ENCODE results near the gene RNF169.
"Not testable (repeated sequence)": the region's sequence is repeated elsewhere in the genome, so short reads cannot be mapped to it uniquely, and the experiment has no call there.

RNF169 gene

GRCh38 chr11:74818283-74818946 lies 69.8 kb downstream of the RNF169 start:
- H3K4me3 Mint-ChIP-seq: no peak overlapping the region
- no peaks in the 10 kb centered on the region for H3K9me3 Mint-ChIP-seq
- H3K36me3 Mint-ChIP-seq (ENCODE audit: low read depth): peaks cover 75% of the 10 kb centered on the region
- H3K27me3 Mint-ChIP-seq: no peaks in the 10 kb centered on the region
- no peak overlapping the region for H3K27ac Mint-ChIP-seq
- H3K4me1 Mint-ChIP-seq (ENCODE audit: low read depth): peaks cover 31% of the 10 kb centered on the region

DNA sequence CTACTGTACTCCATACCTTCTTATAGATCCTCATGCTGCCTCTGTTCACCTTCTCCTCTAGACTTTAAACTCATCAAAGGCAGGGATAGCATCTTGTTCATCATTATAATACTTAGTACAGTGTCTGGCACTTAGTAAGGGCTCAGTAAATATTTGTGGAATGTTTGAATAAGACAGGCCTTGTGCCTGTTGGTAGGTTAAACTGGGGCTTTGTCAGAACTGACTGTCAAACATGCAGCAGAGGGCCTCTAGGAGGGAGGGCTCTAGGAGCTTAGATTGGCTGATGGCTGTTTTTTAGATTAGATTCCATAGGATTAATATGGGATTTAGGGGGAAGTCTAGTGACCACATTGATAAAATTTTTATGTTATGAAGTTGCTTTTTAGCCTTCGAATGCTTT lies 70.8 kb downstream of the RNF169 start:
- Mint-ChIP-seq H3K9me3 (peaks cover 8% of the 10 kb centered on the region), H3K27me3 (no peaks in the 10 kb centered on the region), H3K36me3 (ENCODE audit: low read depth) (peaks cover 85% of the 10 kb centered on the region), H3K4me1 (ENCODE audit: low read depth) (peaks cover 31% of the 10 kb centered on the region), H3K27ac (no peak overlapping the region), H3K4me3 (no peak overlapping the region)

DNA sequence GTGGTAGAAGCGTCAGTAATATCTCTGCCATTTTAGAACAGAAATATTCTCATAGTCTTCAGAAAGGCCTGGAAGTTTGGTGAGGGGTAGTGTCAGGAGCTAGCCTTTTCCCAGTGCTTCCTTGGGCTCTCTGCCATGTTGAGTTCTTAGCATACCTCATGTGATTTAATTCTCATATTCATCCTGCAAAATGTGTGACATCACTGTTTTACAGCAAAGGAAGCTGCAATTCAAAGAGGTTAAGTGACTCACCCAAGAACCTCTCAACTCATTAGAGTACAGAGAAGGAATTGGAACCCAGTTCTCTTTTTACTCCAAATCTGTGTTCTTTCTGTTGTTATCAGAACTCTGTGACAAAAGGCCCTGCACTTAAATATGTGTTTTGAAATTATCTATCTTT lies 72.1 kb downstream of the RNF169 start:
- Mint-ChIP-seq H3K36me3 (ENCODE audit: low read depth) (peaks cover 94% of the 10 kb centered on the region), H3K4me3 (no peak overlapping the region), H3K27ac (no peak overlapping the region), H3K9me3 (peaks cover 21% of the 10 kb centered on the region), H3K4me1 (ENCODE audit: low read depth) (peaks cover 31% of the 10 kb centered on the region), H3K27me3 (no peaks in the 10 kb centered on the region)

DNA sequence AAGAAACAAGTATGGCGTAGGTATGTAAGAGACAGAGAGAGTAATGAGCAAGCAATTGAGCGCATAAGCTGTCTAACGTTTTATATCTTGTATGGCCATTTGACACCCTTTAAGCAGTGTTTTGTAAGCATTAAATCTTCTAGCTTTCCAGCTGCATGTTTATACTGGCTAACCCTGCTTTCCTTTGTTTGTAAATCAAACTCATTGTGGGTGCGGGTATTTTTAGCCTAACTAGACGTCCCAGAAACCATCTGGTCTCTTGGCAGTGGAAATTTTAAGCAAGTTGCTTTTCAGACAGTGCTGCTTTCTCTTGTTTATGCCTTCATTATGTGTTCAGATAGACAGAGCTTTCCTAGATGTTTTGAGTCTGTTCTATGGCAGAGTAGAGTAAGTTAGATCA lies 73.5 kb downstream of the RNF169 start:
- Mint-ChIP-seq H3K36me3 (ENCODE audit: low read depth) (peaks cover 96% of the 10 kb centered on the region), H3K4me1 (ENCODE audit: low read depth) (peaks cover 30% of the 10 kb centered on the region), H3K27ac (no peak overlapping the region), H3K27me3 (no peaks in the 10 kb centered on the region), H3K9me3 (peaks cover 23% of the 10 kb centered on the region), H3K4me3 (no peak overlapping the region)

- Mint-ChIP-seq H3K4me1 (ENCODE audit: low read depth) (peaks cover 14% of the 10 kb centered on the region), H3K27me3 (no peaks in the 10 kb centered on the region), H3K36me3 (ENCODE audit: low read depth) (peaks cover 96% of the 10 kb centered on the region), H3K4me3 (no peak overlapping the region), H3K9me3 (peaks cover 23% of the 10 kb centered on the region), H3K27ac (no peak overlapping the region)
These were observed 75.8 kb downstream of the RNF169 start for GRCh38 chr11:74824285-74824982.

GRCh38 chr11:74825596-74825995 lies 76.9 kb downstream of the RNF169 start:
- peaks cover 27% of the 10 kb centered on the region for H3K9me3 Mint-ChIP-seq
- not testable (repeated sequence) for H3K27ac Mint-ChIP-seq; H3K4me3 Mint-ChIP-seq; H3K27me3 Mint-ChIP-seq; H3K4me1 Mint-ChIP-seq (ENCODE audit: low read depth)
- peaks cover 96% of the 10 kb centered on the region for H3K36me3 Mint-ChIP-seq (ENCODE audit: low read depth)

GRCh38 chr11:74826901-74827300 lies 78.3 kb downstream of the RNF169 start:
- Mint-ChIP-seq H3K9me3 (peaks cover 27% of the 10 kb centered on the region), H3K4me1 (ENCODE audit: low read depth) (peaks cover 2% of the 10 kb centered on the region), H3K4me3 (no peak overlapping the region), H3K27me3 (no peaks in the 10 kb centered on the region), H3K36me3 (ENCODE audit: low read depth) (peaks cover 99% of the 10 kb centered on the region), H3K27ac (no peak overlapping the region)

DNA sequence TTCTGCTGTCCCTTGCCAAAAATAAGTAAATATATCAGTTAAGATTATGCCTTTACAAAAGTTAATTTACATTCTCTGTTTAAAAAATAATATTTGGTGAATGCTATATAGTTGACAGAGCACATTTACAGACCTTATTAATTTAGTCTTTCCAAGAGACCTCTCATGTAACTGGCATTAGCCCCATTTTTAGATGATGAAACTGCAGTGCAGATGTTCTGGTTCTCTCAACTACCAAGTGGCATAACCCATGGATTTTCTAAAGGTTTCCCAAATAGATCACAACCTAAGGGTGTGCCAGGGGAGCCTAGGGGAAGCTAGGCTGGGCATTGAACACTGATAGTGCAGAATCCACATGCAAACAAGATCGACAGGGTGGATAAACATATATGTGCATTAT lies 88.5 kb downstream of the RNF169 start:
- Mint-ChIP-seq H3K4me1 (ENCODE audit: low read depth) (no peaks in the 10 kb centered on the region), H3K36me3 (ENCODE audit: low read depth) (peaks cover 62% of the 10 kb centered on the region), H3K27me3 (no peaks in the 10 kb centered on the region), H3K4me3 (no peak overlapping the region), H3K9me3 (no peaks in the 10 kb centered on the region), H3K27ac (no peak overlapping the region)

GRCh38 chr11:74838188-74838587 lies 89.5 kb downstream of the RNF169 start:
- no peaks in the 10 kb centered on the region for H3K27me3 Mint-ChIP-seq
- no peaks in the 10 kb centered on the region for H3K9me3 Mint-ChIP-seq
- H3K27ac Mint-ChIP-seq: no peak overlapping the region
- H3K4me1 Mint-ChIP-seq (ENCODE audit: low read depth): no peaks in the 10 kb centered on the region
- H3K4me3 Mint-ChIP-seq: no peak overlapping the region
- peaks cover 57% of the 10 kb centered on the region for H3K36me3 Mint-ChIP-seq (ENCODE audit: low read depth)

- no peak overlapping the region for H3K27ac Mint-ChIP-seq
- H3K36me3 Mint-ChIP-seq (ENCODE audit: low read depth): peaks cover 55% of the 10 kb centered on the region
- H3K9me3 Mint-ChIP-seq: no peaks in the 10 kb centered on the region
- H3K4me3 Mint-ChIP-seq: no peak overlapping the region
- H3K4me1 Mint-ChIP-seq (ENCODE audit: low read depth): no peaks in the 10 kb centered on the region
- H3K27me3 Mint-ChIP-seq: no peaks in the 10 kb centered on the region
These were observed 90.8 kb downstream of the RNF169 start for GRCh38 chr11:74839446-74839845.

DNA sequence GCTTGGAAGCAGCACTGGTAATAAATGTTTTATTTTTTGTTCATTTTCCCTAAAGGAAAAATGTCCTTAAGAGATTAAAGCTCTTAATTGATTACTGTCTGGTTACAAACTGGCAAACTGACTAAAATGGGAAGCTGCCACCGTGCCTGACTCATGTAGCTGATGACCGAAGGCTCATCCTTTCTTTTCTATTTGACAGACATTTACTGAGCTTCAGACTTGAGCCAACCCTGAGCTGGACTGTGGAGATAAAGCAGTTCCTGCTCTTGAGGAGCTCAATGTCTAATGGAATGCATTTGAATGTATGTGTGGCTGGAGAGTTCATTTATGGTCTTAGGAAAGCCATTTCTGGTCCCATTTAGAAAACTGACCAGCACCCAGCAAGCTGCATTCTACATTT lies 91.3 kb downstream of the RNF169 start:
- Mint-ChIP-seq H3K4me1 (ENCODE audit: low read depth) (no peaks in the 10 kb centered on the region), H3K27me3 (no peaks in the 10 kb centered on the region), H3K4me3 (no peak overlapping the region), H3K36me3 (ENCODE audit: low read depth) (peaks cover 50% of the 10 kb centered on the region), H3K27ac (peak overlapping the region; percentile 12), H3K9me3 (no peaks in the 10 kb centered on the region)

DNA sequence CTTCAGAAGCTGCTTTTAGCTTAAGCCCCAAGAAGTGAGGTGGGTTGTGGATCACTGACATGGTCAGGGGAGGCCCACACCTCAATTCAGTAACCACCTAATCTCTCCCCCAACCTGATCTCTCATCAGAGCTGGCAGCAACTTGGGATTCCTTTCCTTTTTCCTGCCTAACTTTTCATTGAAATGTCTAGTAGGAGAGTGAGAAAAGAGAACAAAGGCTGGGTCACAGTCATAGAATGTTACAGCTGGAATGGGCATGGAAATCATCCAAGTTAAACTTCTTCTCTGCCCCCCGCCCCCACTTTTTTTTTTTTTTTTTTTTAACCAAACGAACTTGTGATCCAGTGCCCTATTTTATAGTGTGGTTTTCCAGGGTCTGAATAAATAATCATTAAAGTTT lies 91.8 kb downstream of the RNF169 start:
- no peaks in the 10 kb centered on the region for H3K4me1 Mint-ChIP-seq (ENCODE audit: low read depth)
- H3K4me3 Mint-ChIP-seq: no peak overlapping the region
- no peaks in the 10 kb centered on the region for H3K9me3 Mint-ChIP-seq
- H3K27ac Mint-ChIP-seq: no peak overlapping the region
- H3K27me3 Mint-ChIP-seq: no peaks in the 10 kb centered on the region
- H3K36me3 Mint-ChIP-seq (ENCODE audit: low read depth): peaks cover 50% of the 10 kb centered on the region

GRCh38 chr11:74842967-74843366 lies 94.3 kb downstream of the RNF169 start:
- Mint-ChIP-seq H3K36me3 (ENCODE audit: low read depth) (peaks cover 51% of the 10 kb centered on the region), H3K9me3 (no peaks in the 10 kb centered on the region), H3K4me3 (no peak overlapping the region), H3K27me3 (no peaks in the 10 kb centered on the region), H3K27ac (no peak overlapping the region), H3K4me1 (ENCODE audit: low read depth) (peaks cover 14% of the 10 kb centered on the region)

- H3K27me3 Mint-ChIP-seq: no peaks in the 10 kb centered on the region
- no peak overlapping the region for H3K27ac Mint-ChIP-seq
- no peak overlapping the region for H3K4me3 Mint-ChIP-seq
- H3K4me1 Mint-ChIP-seq (ENCODE audit: low read depth): peaks cover 14% of the 10 kb centered on the region
- H3K36me3 Mint-ChIP-seq (ENCODE audit: low read depth): peaks cover 57% of the 10 kb centered on the region
- H3K9me3 Mint-ChIP-seq: no peaks in the 10 kb centered on the region
These were observed 95.4 kb downstream of the RNF169 start for GRCh38 chr11:74844072-74844471.

DNA sequence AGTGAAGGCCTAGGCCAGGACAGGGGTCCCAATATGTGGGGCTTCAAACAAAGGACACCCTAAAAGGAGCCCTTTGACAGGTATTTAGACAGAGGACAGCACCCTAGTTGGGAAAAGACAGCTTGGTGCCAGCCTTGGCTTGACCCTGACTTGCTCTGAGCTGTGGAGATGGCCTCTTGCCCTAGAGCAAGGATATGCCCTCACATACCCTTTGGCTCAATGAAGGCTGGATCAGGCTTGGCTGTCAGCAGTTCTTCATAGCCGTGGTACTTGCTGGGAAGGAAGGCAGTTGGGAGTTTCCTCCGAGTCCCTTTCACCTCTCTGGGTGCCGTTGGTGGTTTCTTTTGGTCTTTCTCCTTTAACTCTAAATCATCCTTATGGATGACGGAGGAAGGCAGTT lies 96.2 kb downstream of the RNF169 start:
- no peaks in the 10 kb centered on the region for H3K9me3 Mint-ChIP-seq
- no peak overlapping the region for H3K4me3 Mint-ChIP-seq
- H3K27ac Mint-ChIP-seq: no peak overlapping the region
- peaks cover 59% of the 10 kb centered on the region for H3K36me3 Mint-ChIP-seq (ENCODE audit: low read depth)
- peaks cover 14% of the 10 kb centered on the region for H3K4me1 Mint-ChIP-seq (ENCODE audit: low read depth)
- H3K27me3 Mint-ChIP-seq: no peaks in the 10 kb centered on the region
